Urinary bladder (tissue), 4 donors: ENCODE measurements around the gene F10. TPM values are rescaled to one million over a fixed set of nuclear protein-coding genes. Genes with fewer than 3 reads are reported as not detected.
"Not testable (repeated sequence)": the region's sequence is repeated elsewhere in the genome, so short reads cannot be mapped to it uniquely, and the experiment has no call there.

Experiments used
- DNase-seq: peaks from one replicate; pipeline ENCODE4 v3.0.0-alpha.2; 2015; ENCODE audit errors: extremely low spot score
- H3K27ac ChIP-seq: one replicate; pipeline ENCODE4 v1.5.1; 2013; ENCODE audit warnings: low read depth, mild to moderate bottlenecking, moderate library complexity
- H3K36me3 ChIP-seq: one replicate; pipeline ENCODE4 v1.6.1; 2013; ENCODE audit warnings: mild to moderate bottlenecking, moderate library complexity; ENCODE audit not compliant: insufficient read depth
- H3K4me1 ChIP-seq: one replicate; pipeline ENCODE4 v1.6.1; 2013; ENCODE audit warnings: mild to moderate bottlenecking, moderate library complexity; ENCODE audit not compliant: insufficient read depth
- H3K4me3 ChIP-seq: one replicate; pipeline ENCODE4 v1.5.1; 2013; ENCODE audit warnings: low read depth, low read length
- WGBS: extraction: QIAGEN DNeasy Blood & Tissue Kit; methylation state at CpG from one replicate; pipeline ENCODE4 v1.1.7; 2013; 5-methylcytosine and 5-hydroxymethylcytosine counted together
- polyA plus RNA-seq: library from polyadenylated mRNA; stranded (reverse); fragments of 200-250 nt; gene quantifications from one replicate; pipeline ENCODE4 v1.2.3, GENCODE V29; 2013
- total RNA-seq: library from RNA; depleted of rRNA; stranded (reverse); fragments of >200 nt; gene quantifications from one replicate; pipeline ENCODE4 v1.2.3, GENCODE V29; 2014
- donor health status: healthy with polysubstance abuse.
- donor health status: healthy.

F10 gene
- total and polyA plus RNA-seq, 2 donors, result 26.7 to 27.6 TPM

DNA sequence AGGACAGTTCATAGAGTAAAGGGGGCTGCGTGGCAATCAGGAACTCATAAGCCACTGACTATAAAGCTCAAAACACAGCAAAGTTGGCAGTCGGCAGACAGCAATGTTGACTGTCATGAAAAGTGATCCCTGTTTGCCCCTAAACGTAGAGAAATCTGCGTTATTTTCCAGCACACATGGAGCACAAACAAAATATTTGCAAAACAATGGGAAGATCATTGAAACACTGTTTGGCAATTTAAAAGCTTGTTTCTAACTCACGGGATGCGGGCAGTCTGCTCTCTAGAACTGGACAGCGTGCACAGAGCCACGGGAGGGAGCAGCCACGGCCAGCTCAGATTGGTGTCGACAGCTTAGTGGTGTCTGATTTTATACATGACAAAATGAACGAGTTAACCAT lies 23.5 kb upstream of the F10 start:
- H3K4me1 ChIP-seq, result no peaks in the 10 kb centered on the region
- 73% methylated on average over 11 of the region's 11 CpGs for WGBS
- H3K36me3 ChIP-seq, result no peaks in the 10 kb centered on the region
- no peak overlapping the region for H3K27ac ChIP-seq
- no peak for DNase-seq
- no peak overlapping the region for H3K4me3 ChIP-seq

DNA sequence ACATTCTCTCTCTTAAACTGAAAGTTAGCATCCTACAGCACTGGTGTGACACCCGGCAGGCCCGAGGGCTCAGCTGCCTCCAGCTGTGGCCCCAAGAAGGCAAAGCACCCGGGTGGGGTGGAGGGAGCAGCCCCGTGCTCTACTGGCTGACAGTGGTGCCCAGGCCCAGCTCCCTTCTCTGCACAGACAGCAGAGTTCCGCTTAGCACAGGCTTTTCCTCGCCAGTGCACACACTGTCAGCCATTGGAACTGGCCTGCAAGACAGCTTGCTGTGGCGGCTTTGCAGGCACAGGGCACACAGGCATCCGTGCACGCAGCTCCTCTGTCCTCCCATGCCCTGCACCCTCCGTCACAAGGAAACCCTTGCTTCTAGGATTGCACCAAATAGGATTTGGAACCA lies 20.3 kb upstream of the F10 start:
- H3K4me3 ChIP-seq, H3K27ac ChIP-seq, H3K4me1 ChIP-seq, H3K36me3 ChIP-seq, DNase-seq: not testable (repeated sequence)
- WGBS, result 80% methylated on average over 10 of the region's 10 CpGs

DNA sequence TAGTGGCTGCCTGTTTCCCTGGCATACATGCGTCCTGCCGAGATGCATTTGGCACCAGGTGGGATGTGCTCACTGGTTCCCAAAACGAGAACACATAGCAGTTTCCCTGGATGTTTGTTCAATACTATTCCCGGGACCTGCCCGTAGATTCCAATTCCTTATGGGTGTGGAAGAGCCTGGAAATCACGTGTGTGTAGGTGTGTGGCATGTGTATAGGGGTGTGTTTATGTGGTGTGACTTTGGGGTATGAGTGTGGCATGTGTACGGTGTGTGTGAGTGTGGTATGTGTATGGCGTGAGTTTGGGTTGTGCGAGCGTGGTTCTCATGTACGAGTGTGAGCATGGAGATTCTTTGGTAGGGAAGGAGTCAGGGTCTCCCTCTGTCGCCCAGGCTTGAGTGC lies 19.9 kb upstream of the F10 start:
- 88% methylated on average over 12 of the region's 12 CpGs for WGBS
- no peak overlapping the region for H3K4me3 ChIP-seq
- no peak for DNase-seq
- H3K4me1 ChIP-seq, result no peaks in the 10 kb centered on the region
- no peak overlapping the region for H3K27ac ChIP-seq
- no peaks in the 10 kb centered on the region for H3K36me3 ChIP-seq

DNA sequence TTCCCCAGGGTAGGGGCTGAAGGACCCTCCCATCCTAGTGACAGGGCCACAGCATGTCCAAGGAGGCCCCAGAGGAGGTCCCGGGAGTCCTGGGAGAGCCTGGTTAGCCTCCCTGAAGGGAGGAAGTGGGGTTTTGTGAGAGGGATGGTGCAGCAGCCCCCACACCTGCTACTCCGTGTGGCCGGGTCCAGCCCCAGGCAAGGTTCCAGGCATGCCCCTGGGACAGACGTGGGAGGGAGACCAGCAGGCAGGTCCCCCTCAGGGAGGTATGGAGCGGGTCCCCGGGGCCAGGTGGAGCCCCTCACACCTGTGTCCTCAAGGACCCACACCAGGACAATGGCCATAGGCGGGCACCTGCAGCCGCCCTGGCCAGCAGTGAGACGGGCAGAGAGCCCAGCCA lies 19.0 kb upstream of the F10 start:
- H3K36me3 ChIP-seq, result no peaks in the 10 kb centered on the region
- no peak overlapping the region for H3K4me3 ChIP-seq
- no peaks in the 10 kb centered on the region for H3K4me1 ChIP-seq
- no peak for DNase-seq
- WGBS, result 79% methylated on average over 9 of the region's 9 CpGs
- H3K27ac ChIP-seq, result no peak overlapping the region

DNA sequence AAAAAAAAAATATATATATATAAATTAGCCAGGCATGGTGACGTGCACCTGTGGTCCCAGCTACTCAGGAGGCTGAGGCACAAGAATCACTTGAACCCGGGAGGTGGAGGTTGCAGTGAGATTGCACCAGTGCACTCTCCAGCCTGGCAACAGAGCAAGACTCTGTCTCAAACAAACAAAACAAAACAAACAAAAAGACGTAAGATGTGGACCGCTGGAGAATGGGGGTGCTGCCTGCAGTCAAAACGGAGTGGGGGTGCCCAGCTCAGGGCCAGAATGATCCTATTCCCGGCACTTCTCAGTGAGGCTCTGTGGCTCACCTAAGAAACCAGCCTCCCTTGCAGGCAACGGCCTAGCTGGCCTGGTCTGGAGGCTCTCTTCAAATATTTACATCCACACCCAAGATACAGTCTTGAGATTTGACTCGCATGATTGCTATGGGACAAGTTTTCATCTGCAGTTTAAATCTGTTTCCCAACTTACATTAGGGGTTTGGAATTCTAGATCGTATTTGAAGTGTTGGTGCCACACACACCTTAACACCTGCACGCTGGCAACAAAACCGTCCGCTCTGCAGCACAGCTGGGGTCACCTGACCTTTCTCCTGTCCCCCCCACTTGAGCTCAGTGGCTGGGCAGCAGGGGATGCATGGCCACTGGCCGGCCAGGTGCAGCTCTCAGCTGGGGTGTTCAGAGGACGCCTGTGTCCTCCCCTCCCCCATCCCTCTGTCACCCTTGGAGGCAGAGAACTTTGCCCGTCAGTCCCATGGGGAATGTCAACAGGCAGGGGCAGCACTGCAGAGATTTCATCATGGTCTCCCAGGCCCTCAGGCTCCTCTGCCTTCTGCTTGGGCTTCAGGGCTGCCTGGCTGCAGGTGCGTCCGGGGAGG lies 17.3 kb upstream of the F10 start, which contains the start of gene F7:
TSS of gene F7 (plus strand) at position 760 of the 889 bp plus-strand sequence. CDS start at position 811, 51 bp downstream.
- Histone ChIP-seq H3K4me1 (no peaks in the 10 kb centered on the region), H3K27ac (no peak within 1 kb of the TSS), H3K4me3 (no peak within 1 kb of the TSS), H3K36me3 (no peaks in the 10 kb centered on the region)
- WGBS, result 66% methylated on average over 17 of the region's 17 CpGs
- DNase-seq, result no peak

DNA sequence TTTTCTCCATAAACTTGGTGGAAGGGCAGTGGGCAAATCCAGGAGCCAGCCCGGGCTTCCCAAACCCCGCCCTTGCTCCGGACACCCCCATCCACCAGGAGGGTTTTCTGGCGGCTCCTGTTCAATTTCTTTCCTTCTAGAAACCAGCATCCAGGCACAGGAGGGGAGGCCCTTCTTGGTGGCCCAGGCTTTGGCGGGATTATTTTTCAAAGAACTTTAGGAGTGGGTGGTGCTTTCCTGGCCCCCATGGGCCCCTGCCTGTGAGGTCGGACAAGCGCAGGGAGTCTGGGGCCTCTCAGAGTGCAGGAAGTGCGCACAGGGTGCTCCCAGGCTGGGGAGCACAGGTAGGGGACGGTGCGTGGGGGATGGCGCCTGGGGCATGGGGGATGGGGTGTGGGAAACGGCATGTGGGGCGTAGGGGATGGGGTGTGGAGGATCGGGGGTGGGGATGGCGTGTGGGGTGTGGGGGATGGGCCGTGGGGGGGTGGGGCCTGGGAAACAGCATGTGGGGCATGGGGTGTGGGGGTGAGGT lies 16.6 kb upstream of the F10 start:
- WGBS, result 57% methylated on average over 16 of the region's 16 CpGs
- no peaks in the 10 kb centered on the region for H3K4me1 ChIP-seq
- H3K36me3 ChIP-seq, result no peaks in the 10 kb centered on the region
- no peak for DNase-seq
- H3K27ac ChIP-seq, result no peak overlapping the region
- no peak overlapping the region for H3K4me3 ChIP-seq

DNA sequence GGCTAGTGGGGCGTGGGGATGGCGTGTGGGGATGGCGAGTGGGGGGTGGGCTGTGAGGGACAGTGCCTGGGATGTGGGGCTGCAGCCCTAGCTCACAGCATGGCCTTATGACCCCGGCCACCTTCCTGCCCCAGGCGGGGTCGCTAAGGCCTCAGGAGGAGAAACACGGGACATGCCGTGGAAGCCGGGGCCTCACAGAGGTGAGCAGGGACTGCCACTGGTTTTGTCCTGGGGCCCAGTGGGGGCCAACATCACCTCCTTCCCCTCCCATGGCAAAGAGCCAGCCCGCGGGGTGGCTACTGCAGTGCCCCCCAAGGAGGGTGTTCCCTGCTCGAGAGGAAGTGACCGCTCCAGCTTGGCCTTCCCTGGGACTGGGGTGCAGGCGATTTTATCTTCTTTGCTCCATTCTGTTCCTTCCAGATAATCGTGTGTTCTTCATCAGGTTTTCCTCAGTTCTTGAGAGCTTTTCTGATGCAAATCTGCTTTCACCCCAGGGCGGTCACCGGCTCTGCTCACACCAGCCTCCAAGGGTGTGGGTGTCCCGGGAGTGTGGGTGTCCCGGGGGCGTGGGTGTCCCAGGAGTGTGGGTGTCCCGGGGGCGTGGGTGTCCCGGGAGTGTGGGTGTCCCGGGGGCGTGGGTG lies 15.8 kb upstream of the F10 start:
- 74% methylated on average over 25 of the region's 25 CpGs for WGBS
- H3K27ac ChIP-seq, result no peak overlapping the region
- H3K4me1 ChIP-seq, result no peaks in the 10 kb centered on the region
- H3K4me3 ChIP-seq, result no peak overlapping the region
- no peak for DNase-seq
- no peaks in the 10 kb centered on the region for H3K36me3 ChIP-seq

DNA sequence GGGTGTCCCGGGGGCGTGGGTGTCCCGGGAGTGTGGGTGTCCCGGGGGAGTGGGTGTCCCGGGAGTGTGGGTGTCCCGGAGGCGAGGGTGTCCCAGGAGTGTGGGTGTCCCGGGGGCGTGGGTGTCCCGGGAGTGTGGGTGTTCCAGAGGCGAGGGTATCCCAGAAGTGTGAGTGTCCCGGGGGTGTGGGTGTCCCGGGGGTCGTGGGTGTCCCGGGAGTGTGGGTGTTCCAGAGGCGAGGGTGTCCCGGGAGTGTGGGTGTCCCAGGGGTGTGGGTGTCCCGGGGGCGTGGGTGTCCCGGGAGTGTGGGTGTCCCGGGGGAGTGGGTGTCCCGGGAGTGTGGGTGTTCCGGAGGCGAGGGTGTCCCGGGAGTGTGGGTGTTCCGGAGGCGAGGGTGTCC lies 14.1 kb upstream of the F10 start:
- DNase-seq, H3K27ac ChIP-seq, H3K4me1 ChIP-seq, H3K4me3 ChIP-seq, H3K36me3 ChIP-seq: not testable (repeated sequence)
- 95% methylated on average over 22 of the region's 27 CpGs for WGBS

DNA sequence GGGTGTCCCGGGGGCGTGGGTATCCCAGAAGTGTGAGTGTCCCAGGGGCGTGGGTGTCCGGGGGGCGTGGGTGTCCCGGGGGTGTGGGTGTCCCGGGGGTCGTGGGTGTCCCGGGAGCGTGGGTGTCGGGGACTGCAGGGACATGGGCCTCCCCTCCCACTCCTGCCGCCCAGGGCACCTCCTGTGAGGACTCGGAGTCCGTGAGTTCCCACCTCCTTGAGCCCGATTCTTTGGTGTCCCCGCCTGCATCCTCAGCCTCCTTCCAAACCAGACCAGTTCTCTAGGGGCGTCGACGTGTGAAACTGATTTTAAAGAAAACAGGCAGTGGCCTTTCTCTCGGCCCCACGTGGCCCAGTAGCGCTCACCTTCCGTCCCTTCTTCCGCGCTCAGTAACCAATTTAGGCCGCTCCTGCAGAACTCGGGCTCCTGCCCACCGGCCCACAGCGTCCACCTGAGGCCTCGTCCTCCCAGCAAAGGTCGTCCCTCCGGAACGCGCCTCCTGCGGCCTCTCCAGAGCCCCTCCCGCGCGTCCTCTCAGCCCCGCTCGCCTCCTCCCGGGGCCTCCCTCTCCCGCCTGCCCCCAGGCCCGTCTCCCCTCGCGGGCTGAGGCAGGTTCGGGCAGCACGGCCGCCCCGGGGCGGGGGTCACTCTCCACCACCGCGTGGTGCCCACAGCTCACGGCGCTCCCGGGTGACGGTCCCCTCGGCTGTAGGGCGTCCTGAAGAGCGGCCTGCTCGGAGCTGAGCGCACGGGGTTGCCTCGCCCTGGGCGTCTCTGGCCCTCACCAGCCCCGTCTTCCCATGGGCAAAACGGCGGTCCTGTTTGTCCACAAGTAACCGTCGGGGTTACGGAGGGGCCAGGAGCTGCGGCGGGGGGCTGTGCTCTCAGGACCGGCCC lies 13.2 kb upstream of the F10 start:
- no peaks in the 10 kb centered on the region for H3K4me1 ChIP-seq
- no peak overlapping the region for H3K27ac ChIP-seq
- H3K36me3 ChIP-seq, result no peaks in the 10 kb centered on the region
- WGBS, result 34% methylated on average over 73 of the region's 73 CpGs
- no peak for DNase-seq
- peak overlapping the region; percentile 32 for H3K4me3 ChIP-seq

DNA sequence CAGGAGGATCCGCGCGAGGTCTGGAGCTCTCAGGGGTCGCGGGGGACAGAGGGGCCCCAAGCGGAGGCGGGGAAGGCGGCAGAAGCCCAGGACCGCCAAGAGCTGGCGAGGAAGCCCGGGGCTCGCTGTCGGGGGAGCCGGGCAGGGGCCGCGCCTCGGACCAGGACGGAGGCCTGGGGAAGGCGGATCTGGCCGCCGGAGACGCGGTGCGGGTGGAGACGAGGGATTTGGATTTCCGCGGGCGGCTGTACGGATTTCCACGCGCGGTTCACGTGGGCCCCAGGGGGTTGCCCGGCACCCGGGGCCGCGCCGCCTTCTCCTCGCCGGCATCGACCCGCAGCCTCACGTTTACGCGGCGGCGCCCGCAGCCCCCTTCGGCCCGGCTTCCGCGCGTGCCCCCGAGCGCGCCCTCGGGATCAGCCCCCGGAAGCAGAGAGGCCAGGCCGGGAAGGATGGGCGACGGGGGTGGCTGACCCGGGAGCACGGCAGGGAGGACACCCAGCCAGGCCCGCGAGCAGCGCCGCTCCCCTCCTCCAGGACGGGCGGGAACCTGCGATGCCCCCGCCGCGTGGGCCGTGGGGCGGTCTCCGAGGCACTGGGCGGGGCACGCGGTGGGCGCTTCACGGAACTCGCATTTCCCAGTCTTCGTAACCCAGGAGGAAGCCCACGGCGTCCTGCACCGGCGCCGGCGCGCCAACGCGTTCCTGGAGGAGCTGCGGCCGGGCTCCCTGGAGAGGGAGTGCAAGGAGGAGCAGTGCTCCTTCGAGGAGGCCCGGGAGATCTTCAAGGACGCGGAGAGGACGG lies 12.3 kb upstream of the F10 start:
- no peak for DNase-seq
- H3K4me3 ChIP-seq, result peak overlapping the region; percentile 32
- no peak overlapping the region for H3K27ac ChIP-seq
- no peaks in the 10 kb centered on the region for H3K4me1 ChIP-seq
- WGBS, result 1% methylated on average over 99 of the region's 99 CpGs
- no peaks in the 10 kb centered on the region for H3K36me3 ChIP-seq

DNA sequence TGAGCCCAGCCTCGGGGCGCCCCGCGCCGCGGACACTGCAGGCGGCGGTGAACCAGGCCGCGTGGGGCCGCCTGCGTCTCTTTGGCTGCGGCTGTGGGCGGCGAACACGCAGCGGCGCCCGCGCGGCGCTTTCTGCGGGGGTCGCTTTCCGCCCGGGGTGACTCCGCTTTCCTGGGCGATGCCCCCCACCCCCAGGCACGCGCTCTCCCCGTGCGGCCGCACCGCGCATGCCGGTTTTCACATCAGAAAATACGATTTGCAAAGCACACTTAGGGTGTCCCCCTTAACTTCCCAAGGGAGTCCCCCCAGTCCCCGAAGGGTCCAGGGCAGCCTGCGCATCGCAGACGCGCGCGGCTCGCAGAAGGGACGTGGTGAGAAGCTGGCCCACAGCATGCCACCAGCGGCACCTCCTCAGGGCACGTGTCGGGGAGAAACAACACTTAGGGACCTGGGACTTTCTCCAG lies 11.7 kb upstream of the F10 start:
- 15% methylated on average over 49 of the region's 49 CpGs for whole genome bisulfite sequencing
- Histone ChIP-seq H3K36me3 (no peaks in the 10 kb centered on the region), H3K27ac (no peak overlapping the region), H3K4me1 (no peaks in the 10 kb centered on the region), H3K4me3 (peak overlapping the region; percentile 32)
- no peak for DNase-seq

DNA sequence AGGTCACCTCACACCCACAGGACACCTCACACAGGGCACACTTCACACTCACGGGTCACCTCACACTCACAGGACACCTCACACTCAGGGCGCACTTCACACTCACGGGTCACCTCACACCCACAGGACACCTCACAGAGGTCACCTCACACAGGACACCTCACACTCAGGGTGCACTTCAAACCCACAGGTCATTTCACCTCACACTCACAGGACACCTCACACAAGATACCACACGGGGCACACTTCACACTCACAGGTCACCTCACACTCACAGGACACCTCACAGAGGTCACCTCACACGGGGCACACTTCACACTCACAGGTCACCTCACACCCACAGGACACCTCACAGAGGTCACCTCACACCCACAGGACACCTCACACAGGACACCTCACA lies 10.8 kb upstream of the F10 start:
- not testable (repeated sequence) for DNase-seq, H3K4me1 ChIP-seq, H3K36me3 ChIP-seq, H3K4me3 ChIP-seq, H3K27ac ChIP-seq
- 90% methylated on average over 5 of the region's 5 CpGs for WGBS
